GM19395 (cell line): Measurements from ENCODE around the gene HPS4.
"Not testable (repeated sequence)": the region's sequence is repeated elsewhere in the genome, so short reads cannot be mapped to it uniquely, and the experiment has no call there.

Experiments
- ATAC-seq: cut with Tn5 transposase; IDR thresholded peaks from one replicate; pipeline ENCODE4 v1.9.1; 2021; ENCODE audit warnings: mild to moderate bottlenecking, moderate library complexity; ENCODE audit not compliant: unreplicated experiment

HPS4 gene

DNA sequence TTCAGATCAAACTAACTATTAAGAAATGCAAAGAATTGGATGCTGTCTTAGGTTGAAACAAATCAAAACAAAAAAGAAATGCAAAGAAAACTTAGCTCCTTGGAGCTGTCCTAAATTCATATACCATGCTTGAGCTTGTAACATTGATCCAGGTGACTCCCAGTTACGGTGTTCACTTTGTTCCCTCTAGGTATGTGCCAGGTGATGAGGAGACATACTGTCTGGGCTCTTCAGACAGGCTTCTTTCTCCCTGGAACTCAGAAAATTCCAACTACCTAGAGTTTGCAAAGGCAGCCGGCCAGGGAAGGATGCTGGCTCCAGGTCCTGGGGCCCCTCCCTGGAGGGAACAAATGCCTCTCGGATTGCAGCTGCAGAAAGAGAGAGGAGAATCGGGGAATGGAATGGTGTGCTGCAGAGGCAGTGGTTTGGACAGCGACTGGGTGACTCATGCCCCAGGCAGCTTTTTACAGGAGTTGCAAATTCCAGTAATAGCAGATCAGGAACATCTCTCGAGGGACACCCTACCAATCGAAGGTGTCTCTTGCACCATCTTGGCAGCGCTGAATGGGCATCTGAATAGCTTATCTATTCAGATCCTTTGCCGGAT is 66.8 kb downstream of the HPS4 start:
- ATAC-seq: no peak

DNA sequence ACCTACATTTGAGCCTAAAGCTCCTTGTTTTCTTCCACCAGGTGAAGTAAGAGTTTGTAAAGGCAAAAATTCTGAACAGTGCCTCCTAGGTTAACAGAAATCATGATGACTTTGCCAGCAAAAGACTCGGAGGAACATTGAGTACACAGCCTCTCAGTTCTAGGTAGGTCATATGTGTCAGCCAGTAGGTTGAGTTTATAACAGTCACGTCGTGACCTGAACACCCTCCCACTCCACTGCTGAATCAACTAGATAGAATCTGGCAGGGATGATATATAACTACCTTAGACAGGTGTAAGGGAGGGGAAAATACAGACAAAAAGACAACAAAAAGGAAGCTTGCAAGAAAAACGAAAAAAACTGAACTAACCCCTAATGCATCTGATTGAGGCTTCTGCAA is 67.3 kb downstream of the HPS4 start:
- no peak for ATAC-seq

DNA sequence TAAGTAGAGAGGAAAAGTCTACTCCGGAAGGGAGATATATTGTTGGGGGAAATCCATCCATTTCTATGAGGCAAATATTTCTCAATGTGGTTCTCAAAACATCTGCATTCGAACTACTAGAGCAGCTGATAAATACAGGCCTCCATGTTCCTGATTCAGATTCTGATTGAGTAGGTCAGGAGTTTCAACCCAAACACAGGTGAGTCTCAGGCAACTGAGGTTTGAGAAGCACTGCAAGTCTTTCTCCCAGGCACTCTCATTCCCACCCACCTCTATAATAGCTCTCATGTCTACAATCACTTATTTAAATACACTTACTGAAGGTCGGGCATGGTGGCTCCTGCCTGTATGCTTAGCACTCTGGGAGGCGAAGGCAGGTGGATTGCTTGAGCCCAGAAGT is 69.2 kb downstream of the HPS4 start:
- no peak for ATAC-seq

- no peak for ATAC-seq
These were observed 73.2 kb downstream of the HPS4 start for GRCh38 chr22:26410386-26410785.

DNA sequence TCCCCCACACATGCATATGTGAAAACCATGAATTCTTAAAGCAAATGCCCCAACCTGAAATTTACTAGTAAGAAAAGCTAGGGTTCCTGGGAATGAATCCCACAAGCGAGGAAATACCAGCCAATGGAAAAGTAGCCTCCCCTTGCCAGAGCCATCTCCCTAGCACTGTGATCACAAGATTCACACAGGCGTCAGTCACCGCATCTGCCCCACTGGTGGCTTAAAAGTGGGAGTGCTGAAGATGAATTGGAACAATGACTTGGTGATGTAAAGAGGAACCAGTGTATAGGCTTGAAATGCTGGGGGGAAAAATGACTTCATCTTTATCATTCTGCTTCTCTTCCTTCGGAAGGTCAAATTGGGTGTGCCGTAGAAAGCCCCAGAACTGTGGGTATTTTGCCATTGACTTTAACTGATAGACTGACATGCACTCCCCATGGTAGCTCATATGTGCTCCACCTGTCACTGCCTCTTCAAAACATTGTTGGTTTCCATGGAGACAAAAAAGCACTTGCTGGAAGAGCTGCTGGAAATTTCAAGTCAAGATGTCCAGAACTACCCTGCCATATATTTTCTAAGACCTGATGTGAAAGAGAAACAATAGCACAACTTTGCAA is 73.8 kb downstream of the HPS4 start:
- no peak for ATAC-seq

- not testable (repeated sequence) for ATAC-seq
These were observed 74.9 kb downstream of the HPS4 start for GRCh38 chr22:26408562-26409220.

DNA sequence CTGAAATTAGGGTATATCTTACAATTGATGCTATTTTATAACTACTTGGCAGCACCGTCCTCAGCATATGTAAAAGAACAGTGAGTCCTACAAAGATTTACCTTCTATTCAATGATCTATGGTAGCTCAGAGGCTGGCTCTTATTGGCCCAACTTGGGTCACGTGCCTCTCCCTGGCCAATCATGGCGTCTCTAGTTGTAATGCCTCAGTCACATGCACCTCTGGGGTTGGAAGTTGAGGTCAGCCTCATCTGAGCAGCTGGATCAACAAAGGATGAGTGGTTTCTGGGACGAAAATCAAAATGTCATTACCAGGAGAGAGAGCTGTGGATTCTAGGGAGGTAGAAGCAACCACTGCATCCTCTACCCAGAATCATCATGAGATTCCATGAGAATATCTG is 77.5 kb downstream of the HPS4 start:
- no peak for ATAC-seq

DNA sequence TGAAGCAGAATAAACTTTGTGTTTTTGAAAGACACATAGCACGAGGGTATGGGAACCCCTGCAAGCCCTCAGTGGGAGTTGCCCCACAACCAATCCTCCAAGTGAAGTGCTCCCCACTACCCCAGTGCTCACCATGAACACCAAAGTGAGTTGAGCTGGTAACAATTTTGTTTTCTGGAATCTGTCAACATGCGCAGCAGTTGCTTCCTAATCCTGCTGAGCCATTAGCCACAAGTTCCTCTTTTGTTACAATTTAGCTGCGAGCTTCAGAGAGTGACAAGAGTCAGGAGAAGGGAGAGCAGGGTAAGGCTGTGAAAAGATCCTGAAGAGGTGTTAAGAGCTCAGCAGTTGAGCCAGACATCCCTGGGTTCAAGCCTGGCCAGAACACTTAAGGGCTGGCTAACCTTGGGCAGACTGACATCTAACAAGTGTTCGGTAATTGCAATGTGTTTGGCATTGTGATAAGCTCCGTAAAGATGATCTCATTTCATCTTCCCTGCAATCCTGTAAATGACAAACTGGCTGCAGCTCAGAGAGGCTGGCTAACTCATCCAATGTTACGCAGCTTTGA is 78.6 kb downstream of the HPS4 start:
- no peak for ATAC-seq

DNA sequence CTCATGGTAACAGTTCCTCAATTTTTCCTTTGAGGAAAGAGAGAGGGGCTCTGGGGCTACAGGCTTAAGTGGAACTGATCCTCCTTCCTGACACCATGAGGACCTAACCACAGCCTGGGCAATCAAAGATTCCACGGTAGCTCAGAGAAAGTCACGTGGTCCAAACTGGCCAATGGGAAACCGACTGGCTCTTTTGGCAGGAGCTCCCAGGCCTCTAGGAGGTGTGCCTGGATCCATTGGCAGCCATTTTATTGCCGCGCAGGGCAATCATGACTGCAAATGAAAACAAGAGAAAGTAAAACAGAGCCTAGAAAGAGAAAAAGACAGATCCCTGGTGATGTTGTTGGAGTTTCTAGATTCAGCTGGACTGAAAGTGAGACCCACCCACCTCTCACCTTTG is 81.9 kb downstream of the HPS4 start:
- no peak for ATAC-seq
